ENCODE measurements around the gene ARX. TPM values are rescaled to one million over a fixed set of nuclear protein-coding genes. Genes with fewer than 3 reads are reported as not detected.
A peak's percentile ranks its signal among the peaks of the same experiment; 100 is the strongest.

ARX gene
- total RNA-seq (not detected), total RNA-seq (0 to 0.10 (median 0) reads per million in 29 experiments)
- total RNA-seq (2013): not detected

GRCh38 chrX:25015486-25016360, at the start of gene ARX:
ARX (minus strand) TSS chrX:25015965; CDS start chrX:25015737, 228 bp downstream.
- CTCF ChIA-PET: no interaction called here

GRCh38 chrX:25059273-25059672, 43.5 kb upstream of the ARX start:
- POLR2A ChIA-PET: no interaction called here
- ATAC-seq (replicated peaks in 1 of 4): no peak

More at GRCh38 chrX:25015486-25016360, at the start of gene ARX:
- 9% methylated on average over 21 of the region's 58 CpGs for WGBS (ENCODE audit: insufficient coverage)
- no peak within 1 kb of the TSS for H3K27ac ChIP-seq (ENCODE audit: low read length)
- no peaks in the 10 kb centered on the region for H3K9me3 Mint-ChIP-seq
- DNase-seq (peak in 1 of 35 experiments; percentile 26), ATAC-seq (replicated peaks in 1 of 4) (peak in 1 of 4 experiments; percentile 43)
- H3K9me3 ChIP-seq: no peaks in the 10 kb centered on the region
- peaks cover 20 to 36% (median 28%) of the 10 kb centered on the region in 3 donors for H3K4me1 Mint-ChIP-seq
- no peak within 1 kb of the TSS for H3K27ac Mint-ChIP-seq
- no peak within 1 kb of the TSS for H3K4me3 ChIP-seq (ENCODE audit: control insufficient read depth in 1 of 2, extremely low read depth in 1 of 2, low read length in 1 of 2)
- POLR2A ChIA-PET: no interaction called here
- H3K36me3 Mint-ChIP-seq: no peaks in the 10 kb centered on the region
- H3K27me3 ChIP-seq (replicated peaks in 1 of 2; ENCODE audit: control insufficient read depth in 2 of 2, extremely low read depth in 1 of 2, insufficient read depth in 2 of 2, low read length in 1 of 2): peaks cover 22 to 78% of the 10 kb centered on the region in 2 experiments
- H3K4me3 Mint-ChIP-seq: peak within 1 kb of the TSS in 1 of 3 donors; percentile 40
- H3K4me1 ChIP-seq (ENCODE audit: control insufficient read depth in 1 of 2, extremely low read depth in 1 of 2, insufficient read depth in 2 of 2, low read length in 2 of 2): peaks cover 3 to 48% of the 10 kb centered on the region in 2 experiments
- no peaks in the 10 kb centered on the region for H3K36me3 ChIP-seq (ENCODE audit: control insufficient read depth in 2 of 2, extremely low read depth in 1 of 2, insufficient read depth in 1 of 2, low read length in 1 of 2)
- H3K27me3 Mint-ChIP-seq: peaks cover 43 to 58% of the 10 kb centered on the region in 2 donors

GRCh38 chrX:25052798-25053534, 37.2 kb upstream of the ARX start:
- Mint-ChIP-seq H3K36me3 (peaks cover 3% of the 10 kb centered on the region), H3K4me3 (no peak overlapping the region), H3K27me3 (peaks cover 2 to 6% of the 10 kb centered on the region in 2 donors), H3K9me3 (peaks cover 3 to 4% (median 4%) of the 10 kb centered on the region in 3 donors), H3K4me1 (peaks cover 12 to 13% (median 13%) of the 10 kb centered on the region in 3 donors), H3K27ac (no peak overlapping the region)
- DNase-seq (no peak), ATAC-seq (replicated peaks in 1 of 4) (no peak)
- WGBS (ENCODE audit: insufficient coverage): no CpG with 5 or more reads among the region's 4 CpGs
- no peaks in the 10 kb centered on the region for H3K36me3 ChIP-seq (ENCODE audit: control insufficient read depth in 2 of 2, extremely low read depth in 1 of 2, insufficient read depth in 1 of 2, low read length in 1 of 2)
- ChIA-PET POLR2A (no interaction called here), CTCF (no interaction called here)
- H3K9me3 ChIP-seq: no peaks in the 10 kb centered on the region
- H3K27ac ChIP-seq (ENCODE audit: low read length): no peak overlapping the region
- H3K4me1 ChIP-seq (ENCODE audit: control insufficient read depth in 1 of 2, extremely low read depth in 1 of 2, insufficient read depth in 2 of 2, low read length in 2 of 2): peaks cover 0 to 5% of the 10 kb centered on the region in 2 experiments
- no peaks in the 10 kb centered on the region for H3K27me3 ChIP-seq (replicated peaks in 1 of 2; ENCODE audit: control insufficient read depth in 2 of 2, extremely low read depth in 1 of 2, insufficient read depth in 2 of 2, low read length in 1 of 2)
- H3K4me3 ChIP-seq (ENCODE audit: control insufficient read depth in 1 of 2, extremely low read depth in 1 of 2, low read length in 1 of 2): no peak overlapping the region

More at GRCh38 chrX:25059273-25059672, 43.5 kb upstream of the ARX start:
- H3K4me1 Mint-ChIP-seq: no peaks in the 10 kb centered on the region
- H3K27ac Mint-ChIP-seq: no peak overlapping the region
- peaks cover 2 to 11% of the 10 kb centered on the region in 2 donors for H3K27me3 Mint-ChIP-seq
- Histone ChIP-seq H3K4me3 (ENCODE audit: control insufficient read depth in 1 of 2, extremely low read depth in 1 of 2, low read length in 1 of 2) (no peak overlapping the region), H3K36me3 (ENCODE audit: control insufficient read depth in 2 of 2, extremely low read depth in 1 of 2, insufficient read depth in 1 of 2, low read length in 1 of 2) (no peaks in the 10 kb centered on the region), H3K4me1 (ENCODE audit: control insufficient read depth in 1 of 2, extremely low read depth in 1 of 2, insufficient read depth in 2 of 2, low read length in 2 of 2) (no peaks in the 10 kb centered on the region), H3K9me3 (no peaks in the 10 kb centered on the region), H3K27ac (ENCODE audit: low read length) (no peak overlapping the region), H3K27me3 (replicated peaks in 1 of 2; ENCODE audit: control insufficient read depth in 2 of 2, extremely low read depth in 1 of 2, insufficient read depth in 2 of 2, low read length in 1 of 2) (no peaks in the 10 kb centered on the region)
- H3K9me3 Mint-ChIP-seq: peaks cover 3 to 4% (median 4%) of the 10 kb centered on the region in 3 donors
- CTCF ChIA-PET: no interaction called here
- peaks cover 3% of the 10 kb centered on the region for H3K36me3 Mint-ChIP-seq
- no peak for DNase-seq
- no peak overlapping the region for H3K4me3 Mint-ChIP-seq
- no CpG with 5 or more reads among the region's 5 CpGs for WGBS (ENCODE audit: insufficient coverage)

GRCh38 chrX:25049971-25050370, 34.2 kb upstream of the ARX start:
- DNase-seq (no peak), ATAC-seq (replicated peaks in 1 of 4) (no peak)
- ChIA-PET POLR2A (no interaction called here), CTCF (no interaction called here)
- Histone ChIP-seq H3K27me3 (replicated peaks in 1 of 2; ENCODE audit: control insufficient read depth in 2 of 2, extremely low read depth in 1 of 2, insufficient read depth in 2 of 2, low read length in 1 of 2) (no peaks in the 10 kb centered on the region), H3K36me3 (ENCODE audit: control insufficient read depth in 2 of 2, extremely low read depth in 1 of 2, insufficient read depth in 1 of 2, low read length in 1 of 2) (no peaks in the 10 kb centered on the region), H3K4me1 (ENCODE audit: control insufficient read depth in 1 of 2, extremely low read depth in 1 of 2, insufficient read depth in 2 of 2, low read length in 2 of 2) (peaks cover 0 to 5% of the 10 kb centered on the region in 2 experiments), H3K27ac (ENCODE audit: low read length) (no peak overlapping the region), H3K9me3 (no peaks in the 10 kb centered on the region), H3K4me3 (ENCODE audit: control insufficient read depth in 1 of 2, extremely low read depth in 1 of 2, low read length in 1 of 2) (no peak overlapping the region)
- Mint-ChIP-seq H3K9me3 (no peaks in the 10 kb centered on the region), H3K27ac (no peak overlapping the region), H3K4me3 (no peak overlapping the region), H3K36me3 (no peaks in the 10 kb centered on the region), H3K27me3 (peaks cover 2 to 9% of the 10 kb centered on the region in 2 donors), H3K4me1 (peaks cover 12 to 14% (median 14%) of the 10 kb centered on the region in 3 donors)
- WGBS (ENCODE audit: insufficient coverage): no CpG with 5 or more reads among the region's 1 CpG

- H3K27me3 Mint-ChIP-seq: peaks cover 0 to 11% of the 10 kb centered on the region in 2 donors
- no peaks in the 10 kb centered on the region for H3K36me3 Mint-ChIP-seq
- H3K27me3 ChIP-seq (replicated peaks in 1 of 2; ENCODE audit: control insufficient read depth in 2 of 2, extremely low read depth in 1 of 2, insufficient read depth in 2 of 2, low read length in 1 of 2): no peaks in the 10 kb centered on the region
- POLR2A ChIA-PET: no interaction called here
- peak in 1 of 35 experiments; percentile 34 for DNase-seq
- peaks cover 0 to 5% of the 10 kb centered on the region in 2 experiments for H3K4me1 ChIP-seq (ENCODE audit: control insufficient read depth in 1 of 2, extremely low read depth in 1 of 2, insufficient read depth in 2 of 2, low read length in 2 of 2)
- no peaks in the 10 kb centered on the region for H3K36me3 ChIP-seq (ENCODE audit: control insufficient read depth in 2 of 2, extremely low read depth in 1 of 2, insufficient read depth in 1 of 2, low read length in 1 of 2)
- no peak overlapping the region for H3K27ac Mint-ChIP-seq
- H3K27ac ChIP-seq (ENCODE audit: low read length): no peak overlapping the region
- no peak overlapping the region for H3K4me3 Mint-ChIP-seq
- H3K9me3 ChIP-seq: no peaks in the 10 kb centered on the region
- CTCF ChIA-PET: interaction anchor here in 1 of 2 donors (0.7 kb wide), 1 partner anchor 210 kb away, joined by 3 read pairs; no protein-coding TSS in a partner anchor
- no peaks in the 10 kb centered on the region for H3K9me3 Mint-ChIP-seq
- no peak for ATAC-seq (replicated peaks in 1 of 4)
- no CpG with 5 or more reads among the region's 5 CpGs for WGBS (ENCODE audit: insufficient coverage)
- H3K4me3 ChIP-seq (ENCODE audit: control insufficient read depth in 1 of 2, extremely low read depth in 1 of 2, low read length in 1 of 2): no peak overlapping the region
- peaks cover 12 to 14% (median 14%) of the 10 kb centered on the region in 3 donors for H3K4me1 Mint-ChIP-seq
Observed at GRCh38 chrX:25049357-25049756, 33.6 kb upstream of the ARX start.

GRCh38 chrX:25048178-25048577, 32.4 kb upstream of the ARX start:
- H3K27me3 Mint-ChIP-seq: peaks cover 0 to 14% of the 10 kb centered on the region in 2 donors
- H3K27ac Mint-ChIP-seq: no peak overlapping the region
- H3K9me3 Mint-ChIP-seq: no peaks in the 10 kb centered on the region
- Histone ChIP-seq H3K36me3 (ENCODE audit: control insufficient read depth in 2 of 2, extremely low read depth in 1 of 2, insufficient read depth in 1 of 2, low read length in 1 of 2) (no peaks in the 10 kb centered on the region), H3K4me3 (ENCODE audit: control insufficient read depth in 1 of 2, extremely low read depth in 1 of 2, low read length in 1 of 2) (no peak overlapping the region), H3K27ac (ENCODE audit: low read length) (no peak overlapping the region), H3K4me1 (ENCODE audit: control insufficient read depth in 1 of 2, extremely low read depth in 1 of 2, insufficient read depth in 2 of 2, low read length in 2 of 2) (peaks cover 0 to 5% of the 10 kb centered on the region in 2 experiments), H3K9me3 (no peaks in the 10 kb centered on the region), H3K27me3 (replicated peaks in 1 of 2; ENCODE audit: control insufficient read depth in 2 of 2, extremely low read depth in 1 of 2, insufficient read depth in 2 of 2, low read length in 1 of 2) (no peaks in the 10 kb centered on the region)
- H3K36me3 Mint-ChIP-seq: no peaks in the 10 kb centered on the region
- 100% methylated on average over 1 of the region's 7 CpGs for WGBS (ENCODE audit: insufficient coverage)
- no peak overlapping the region for H3K4me3 Mint-ChIP-seq
- ATAC-seq (replicated peaks in 1 of 4) (no peak), DNase-seq (no peak)
- peaks cover 12 to 14% (median 14%) of the 10 kb centered on the region in 3 donors for H3K4me1 Mint-ChIP-seq
- POLR2A ChIA-PET: no interaction called here
- CTCF ChIA-PET: no interaction called here
